GM12801 (cell line): ENCODE measurements around the gene GALNT5.

Experiments used
- CTCF ChIP-seq: IDR thresholded peaks from one replicate; pipeline ENCODE4 v1.5.1; 2011; ENCODE audit warnings: control low read depth; ENCODE audit not compliant: insufficient read length; ENCODE audit errors: extremely low read depth

Gene GALNT5

GRCh38 chr2:157301307-157301706 lies 43.8 kb downstream of the GALNT5 start:
- no peak for TF ChIP-seq CTCF

- TF ChIP-seq CTCF: no peak
Observed at GRCh38 chr2:157302492-157303099, 45.1 kb downstream of the GALNT5 start.

- TF ChIP-seq CTCF: no peak
Observed at GRCh38 chr2:157303612-157304011, 46.1 kb downstream of the GALNT5 start.

- no peak for TF ChIP-seq CTCF
Observed at GRCh38 chr2:157304811-157305722, 47.6 kb downstream of the GALNT5 start.

GRCh38 chr2:157305723-157306110 lies 48.2 kb downstream of the GALNT5 start:
- no peak for TF ChIP-seq CTCF

GRCh38 chr2:157307021-157307420 lies 49.5 kb downstream of the GALNT5 start:
- no peak for TF ChIP-seq CTCF

- TF ChIP-seq CTCF: no peak
Observed at GRCh38 chr2:157309878-157310277, 52.4 kb downstream of the GALNT5 start.
